T-cell (primary cell): ENCODE data around the gene RPL36AL. TPM values are rescaled to one million over a fixed set of nuclear protein-coding genes. Genes with fewer than 3 reads are reported as not detected.
"Not testable (repeated sequence)": the region's sequence is repeated elsewhere in the genome, so short reads cannot be mapped to it uniquely, and the experiment has no call there.

ENCODE experiments used
- ATAC-seq, 4 experiments: fragments of 200-7000 bp in 3 of 4; fragments of 150-1000 bp in 1 of 4; cut with Tn5 transposase; replicated peaks in 1 of 4; 1 replicate in 3 of 4; 2 replicates in 1 of 4; pipeline ENCODE4 v1.10.0; 2021; ENCODE audit warnings: moderate library complexity in 3 of 4, mild to moderate bottlenecking in 2 of 4, moderate number of reproducible peaks in 1 of 4
- CTCF ChIA-PET, 2 donors: fragments of 300-600 bp; sonication (Branson Sonifier 250); formaldehyde crosslinking; loops; one replicate each; lab custom pipeline; 2022; ENCODE audit warnings: antibody characterized with exemption in 2 of 2; lab: Charles Lee
- POLR2A ChIA-PET, 2 donors: fragments of 300-600 bp; sonication (Branson Sonifier 250); formaldehyde crosslinking; loops; one replicate each; lab custom pipeline; 2022; ENCODE audit warnings: antibody characterized with exemption in 2 of 2; lab: Charles Lee
- DNase-seq, 35 experiments: peaks; one replicate each; pipeline versions ENCODE4 v3.0.0 to v3.0.0-alpha.2; 2013 to 2023
- H3K27ac ChIP-seq: one replicate; pipeline ENCODE4 v1.5.1; 2013; ENCODE audit warnings: low read length
- H3K27me3 ChIP-seq, 2 experiments: replicated peaks in 1 of 2; 1 replicate in 1 of 2; 2 replicates in 1 of 2; pipeline versions ENCODE4 v1.6.1 to v1.7.0; 2013; ENCODE audit warnings: low read length in 1 of 2, mixed read lengths in 1 of 2; ENCODE audit not compliant: control insufficient read depth in 2 of 2, insufficient read depth in 2 of 2; ENCODE audit errors: extremely low read depth in 1 of 2
- H3K36me3 ChIP-seq, 2 donors: 1 replicate in 1 of 2; 2 replicates in 1 of 2; pipeline versions ENCODE4 v1.6.1 to v1.7.0; 2013; ENCODE audit warnings: low read length in 1 of 2; ENCODE audit not compliant: control insufficient read depth in 2 of 2, insufficient read depth in 1 of 2; ENCODE audit errors: extremely low read depth in 1 of 2
- H3K4me1 ChIP-seq, 2 experiments: 1 replicate in 1 of 2; 2 replicates in 1 of 2; pipeline versions ENCODE4 v1.6.1 to v1.7.0; 2013; ENCODE audit warnings: low read length in 2 of 2, mixed read lengths in 1 of 2; ENCODE audit not compliant: insufficient read depth in 2 of 2, control insufficient read depth in 1 of 2; ENCODE audit errors: extremely low read depth in 1 of 2
- H3K4me3 ChIP-seq, 2 donors: 1 replicate in 1 of 2; 2 replicates in 1 of 2; pipeline versions ENCODE4 v1.5.1 to v1.7.0; 2013; ENCODE audit warnings: mild to moderate bottlenecking in 2 of 2, low read length in 1 of 2, moderate library complexity in 1 of 2; ENCODE audit not compliant: control insufficient read depth in 1 of 2; ENCODE audit errors: extremely low read depth in 1 of 2
- H3K9me3 ChIP-seq: 2 replicates; pipeline ENCODE4 v1.7.0; 2013
- H3K27ac Mint-ChIP-seq, 2 donors: one replicate each; pipeline ENCODE4 v1.8.0; 2020 to 2021; ENCODE audit warnings: mild to moderate bottlenecking in 2 of 2, mixed read lengths in 2 of 2
- H3K27me3 Mint-ChIP-seq, 2 donors: one replicate each; pipeline ENCODE4 v1.8.0; 2021 to 2022; ENCODE audit warnings: mixed read lengths in 2 of 2
- H3K36me3 Mint-ChIP-seq: one replicate; pipeline ENCODE4 v1.8.0; 2021; ENCODE audit warnings: mixed read lengths
- H3K4me1 Mint-ChIP-seq, 3 donors: one replicate each; pipeline ENCODE4 v1.8.0; 2020 to 2022; ENCODE audit warnings: mixed read lengths in 3 of 3, mild to moderate bottlenecking in 1 of 3
- H3K4me3 Mint-ChIP-seq, 3 donors: one replicate each; pipeline ENCODE4 v1.8.0; 2020 to 2022; ENCODE audit warnings: mild to moderate bottlenecking in 3 of 3, mixed read lengths in 3 of 3, moderate library complexity in 3 of 3
- H3K9me3 Mint-ChIP-seq, 3 donors: one replicate each; pipeline ENCODE4 v1.8.0; 2020 to 2022; ENCODE audit warnings: mixed read lengths in 3 of 3
- WGBS: methylation state at CpG from one replicate; pipeline ENCODE4 v1.1.5; 2013; ENCODE audit warnings: missing lambda C conversion rate; ENCODE audit not compliant: insufficient coverage; 5-methylcytosine and 5-hydroxymethylcytosine counted together
- total RNA-seq, 35 experiments: library from RNA in 6 of 35; stranded (reverse) in 6 of 35; fragments of 120-200 nt in 1 of 35; gene quantifications; one replicate each; pipeline versions ENCODE4 v1.2.1 to v1.2.4 and lab custom pipeline; 2013 to 2026

The RPL36AL gene
- total RNA-seq, 5 donors from 2014 or later (not counting 1 experiment from before 2014, with no cell fraction given) = 211 to 322 (median 291) TPM

DNA sequence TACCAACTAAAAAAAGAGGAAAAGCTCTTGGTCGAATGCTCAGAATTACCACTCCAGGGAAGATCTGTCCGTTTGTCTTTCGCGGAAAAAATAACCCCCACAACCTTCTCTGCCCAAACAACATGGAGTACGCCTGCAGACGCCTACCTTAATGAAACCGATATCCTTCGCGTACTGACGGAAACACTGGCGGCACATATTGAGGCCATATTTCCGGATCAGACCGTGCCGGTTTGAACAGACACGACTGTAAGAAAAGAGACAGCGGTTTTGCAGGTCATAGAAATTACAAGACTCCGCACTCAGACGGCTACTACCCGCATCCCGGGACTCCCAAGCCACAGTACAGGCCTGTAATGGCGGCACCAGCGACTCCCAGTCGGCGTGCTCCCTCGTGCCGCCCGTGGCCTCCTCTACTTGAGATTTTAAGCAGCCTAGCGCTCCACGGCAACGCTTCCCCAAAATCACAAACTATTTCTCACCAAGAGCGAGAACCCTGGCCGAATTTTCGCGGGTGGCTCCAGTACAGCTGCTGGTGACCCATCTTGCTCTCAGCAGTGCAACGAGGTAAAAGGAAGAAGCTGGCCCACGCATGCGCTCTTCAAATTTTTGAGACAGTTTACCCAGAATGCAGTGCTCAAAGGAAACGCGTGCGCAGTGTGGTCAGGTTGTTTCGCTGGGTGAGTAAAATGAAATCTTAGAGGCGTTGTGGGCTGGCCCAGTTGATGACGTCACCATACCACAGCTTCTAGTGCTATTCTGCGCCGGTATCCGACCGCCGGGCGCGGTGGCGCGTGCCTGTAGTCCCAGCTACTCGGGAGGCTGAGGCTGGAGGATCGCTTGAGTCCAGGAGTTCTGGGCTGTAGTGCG lies 34.4 kb downstream of the RPL36AL start, which contains the start of gene RPS29:
RPS29 (minus strand) TSS at position 578 of the 870 bp plus-strand sequence; CDS start at position 544, 34 bp downstream.
- under 1% methylated on average over 41 of the region's 55 CpGs for WGBS
- peaks cover 2 to 3% of the 10 kb centered on the region in 2 donors for H3K27me3 Mint-ChIP-seq
- CTCF ChIA-PET = interaction anchor here (0.5 to 4.0 kb wide), 16 partner anchors 9 to 1275 kb away, joined by 3 to 54 read pairs (median 12); partner anchors contain the start of genes DNAAF2 (in 1 of the 2), KLHDC2 (in 1 of the 2), LRR1 (in 1 of the 2) and MGAT2 (in 1 of the 2)
- Histone ChIP-seq H3K36me3 (peaks cover 0 to 31% of the 10 kb centered on the region in 2 donors), H3K27me3 (no peaks in the 10 kb centered on the region), H3K4me1 (peaks cover 6 to 31% of the 10 kb centered on the region in 2 experiments), H3K4me3 (peak within 1 kb of the TSS; percentile 77 to 99), H3K27ac (peak within 1 kb of the TSS; percentile 93), H3K9me3 (no peaks in the 10 kb centered on the region)
- POLR2A ChIA-PET = interaction anchor here (0.6 to 3.5 kb wide), 19 partner anchors 10 to 596 kb away, joined by 3 to 42 read pairs (median 5); partner anchors contain the start of genes MGAT2 (in 2 of the 2), RPL36AL (in 2 of the 2) and LRR1 (in 1 of the 2)
- H3K27ac Mint-ChIP-seq = peak within 1 kb of the TSS; percentile 97 to 99
- no peaks in the 10 kb centered on the region for H3K9me3 Mint-ChIP-seq
- peaks cover 31% of the 10 kb centered on the region for H3K36me3 Mint-ChIP-seq
- H3K4me3 Mint-ChIP-seq = peak within 1 kb of the TSS; percentile 89 to 98 (median 98)
- peaks cover 50 to 54% (median 52%) of the 10 kb centered on the region in 3 donors for H3K4me1 Mint-ChIP-seq
- ATAC-seq (peak; percentile 85 to 89 (median 88)), DNase-seq (peak; percentile 94 to 100 (median 97))

- ATAC-seq, H3K27me3 ChIP-seq, H3K9me3 ChIP-seq, H3K27me3 Mint-ChIP-seq, H3K9me3 Mint-ChIP-seq: not testable (repeated sequence)
- Histone ChIP-seq H3K4me1 (peaks cover 6 to 31% of the 10 kb centered on the region in 2 experiments), H3K36me3 (peaks cover 0 to 31% of the 10 kb centered on the region in 2 donors), H3K4me3 (peak overlapping the region; percentile 77 to 99), H3K27ac (peak overlapping the region; percentile 93)
- peak overlapping the region; percentile 97 to 99 for H3K27ac Mint-ChIP-seq
- H3K4me1 Mint-ChIP-seq = peaks cover 54 to 60% (median 55%) of the 10 kb centered on the region in 3 donors
- peak overlapping the region; percentile 89 to 98 (median 98) for H3K4me3 Mint-ChIP-seq
- peaks cover 32% of the 10 kb centered on the region for H3K36me3 Mint-ChIP-seq
- ChIA-PET CTCF (interaction anchor here (0.5 to 4.0 kb wide), 10 partner anchors 12 to 1276 kb away, joined by 3 to 54 read pairs (median 5); partner anchors contain the start of genes KLHDC2 (in 1 of the 2), LRR1 (in 1 of the 2), MGAT2 (in 1 of the 2) and RPL36AL (in 1 of the 2)), POLR2A (interaction anchor here (0.5 to 3.5 kb wide), 14 partner anchors 11 to 597 kb away, joined by 3 to 42 read pairs (median 4); partner anchors contain the start of genes MGAT2 (in 2 of the 2), RPL36AL (in 2 of the 2), KLHDC2 (in 1 of the 2) and LRR1 (in 1 of the 2))
- WGBS = 6% methylated on average over 18 of the region's 32 CpGs
- DNase-seq = peak in 1 of 35 experiments; percentile 24
Measured at GRCh38 chr14:49584981-49585640, 35.3 kb downstream of the RPL36AL start.

DNA sequence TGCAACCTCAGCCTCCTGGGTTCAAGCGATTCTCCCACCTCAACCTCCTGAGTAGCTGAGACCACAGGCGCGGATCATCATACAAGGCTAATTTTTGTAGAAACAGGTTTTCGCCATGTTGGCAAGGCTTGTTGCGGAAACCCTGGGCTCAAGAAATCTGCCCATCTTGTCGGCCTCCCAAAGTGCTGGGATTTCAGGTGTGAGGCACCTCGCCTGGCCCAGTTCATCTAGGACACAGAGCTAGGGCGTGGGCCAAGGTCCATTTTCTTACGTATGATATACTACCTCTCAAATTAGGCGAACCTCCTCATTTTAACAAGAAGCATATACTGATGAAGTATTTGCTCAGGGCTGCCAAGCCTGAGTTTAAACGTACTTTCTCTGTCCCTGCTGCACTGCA lies 36.4 kb downstream of the RPL36AL start:
- H3K4me1 ChIP-seq = peaks cover 6 to 31% of the 10 kb centered on the region in 2 experiments

DNA sequence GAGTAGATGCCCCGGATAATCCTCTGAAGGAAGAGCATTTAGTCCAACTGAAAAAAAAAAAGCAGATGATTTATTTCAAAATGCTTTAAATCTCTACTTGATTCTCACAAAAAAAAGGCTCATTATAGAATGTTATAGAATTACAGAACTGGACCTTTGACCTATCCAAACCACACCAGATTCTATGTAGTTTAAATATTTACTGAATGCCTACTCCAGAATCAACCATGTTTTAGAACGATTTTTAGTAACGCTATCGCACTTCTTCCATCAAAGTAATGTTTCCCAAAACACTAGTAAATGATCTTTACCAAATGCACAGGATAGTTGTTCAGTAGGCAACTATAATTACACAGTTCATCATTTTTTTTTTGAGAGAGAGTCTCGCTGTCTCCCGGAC lies 36.8 kb downstream of the RPL36AL start:
- ChIA-PET POLR2A (no interaction called here), CTCF (interaction anchor here in 1 of 2 donors (1.6 kb wide), 1 partner anchor 12 kb away, joined by 3 read pairs; no protein-coding TSS in a partner anchor)
- Histone ChIP-seq H3K27me3 (no peaks in the 10 kb centered on the region), H3K4me3 (peak overlapping the region in 1 of 2 donors; percentile 77), H3K27ac (peak overlapping the region; percentile 93), H3K36me3 (peaks cover 0 to 31% of the 10 kb centered on the region in 2 donors), H3K4me1 (peaks cover 6 to 31% of the 10 kb centered on the region in 2 experiments), H3K9me3 (no peaks in the 10 kb centered on the region)
- Mint-ChIP-seq H3K27ac (peak overlapping the region; percentile 97 to 99), H3K27me3 (peaks cover 2 to 3% of the 10 kb centered on the region in 2 donors), H3K4me1 (peaks cover 63 to 67% (median 65%) of the 10 kb centered on the region in 3 donors), H3K4me3 (peak overlapping the region; percentile 89 to 98 (median 98)), H3K36me3 (peaks cover 32% of the 10 kb centered on the region), H3K9me3 (no peaks in the 10 kb centered on the region)
- DNase-seq = no peak
- 24% methylated on average over 2 of the region's 6 CpGs for WGBS
- no peak for ATAC-seq

More for the DNA sequence above, 36.4 kb downstream of the RPL36AL start:
- Mint-ChIP-seq H3K36me3 (peaks cover 32% of the 10 kb centered on the region), H3K27me3 (peaks cover 2 to 3% of the 10 kb centered on the region in 2 donors), H3K4me3 (peak overlapping the region; percentile 89 to 98 (median 98)), H3K4me1 (peaks cover 61 to 65% (median 62%) of the 10 kb centered on the region in 3 donors), H3K9me3 (no peaks in the 10 kb centered on the region), H3K27ac (peak overlapping the region; percentile 97 to 99)
- ATAC-seq (no peak), DNase-seq (no peak)
- CTCF ChIA-PET = interaction anchor here (0.6 to 1.6 kb wide), 4 partner anchors 11 to 398 kb away, joined by 3 to 6 read pairs (median 4); no protein-coding TSS in a partner anchor
- H3K4me3 ChIP-seq = peak overlapping the region in 1 of 2 donors; percentile 77
- H3K27me3 ChIP-seq = no peaks in the 10 kb centered on the region
- no peaks in the 10 kb centered on the region for H3K9me3 ChIP-seq
- H3K27ac ChIP-seq = peak overlapping the region; percentile 93
- POLR2A ChIA-PET = no interaction called here
- H3K36me3 ChIP-seq = peaks cover 0 to 31% of the 10 kb centered on the region in 2 donors
- WGBS = 49% methylated on average over 11 of the region's 11 CpGs

GRCh38 chr14:49582113-49582977 lies 38.1 kb downstream of the RPL36AL start:
- no peak overlapping the region for H3K4me3 ChIP-seq
- Mint-ChIP-seq H3K27me3 (peaks cover 2 to 3% of the 10 kb centered on the region in 2 donors), H3K9me3 (no peaks in the 10 kb centered on the region), H3K36me3 (peaks cover 38% of the 10 kb centered on the region), H3K4me3 (peak overlapping the region in 2 of 3 donors; percentile 4 to 98), H3K27ac (peak overlapping the region; percentile 48), H3K4me1 (peaks cover 68 to 74% (median 72%) of the 10 kb centered on the region in 3 donors)
- H3K27me3 ChIP-seq = no peaks in the 10 kb centered on the region
- no peak for ATAC-seq
- no peaks in the 10 kb centered on the region for H3K9me3 ChIP-seq
- peaks cover 6 to 31% of the 10 kb centered on the region in 2 experiments for H3K4me1 ChIP-seq
- H3K27ac ChIP-seq = no peak overlapping the region
- 78% methylated on average over 3 of the region's 4 CpGs for WGBS
- peaks cover 0 to 34% of the 10 kb centered on the region in 2 donors for H3K36me3 ChIP-seq
- POLR2A ChIA-PET = interaction anchor here in 1 of 2 donors (0.6 kb wide), 1 partner anchor 271 kb away, joined by 3 read pairs; no protein-coding TSS in a partner anchor
- DNase-seq = no peak
- CTCF ChIA-PET = no interaction called here
